GM12878 (cell line): ENCODE results near the gene OSCP1. TPM values are rescaled to one million over a fixed set of nuclear protein-coding genes. Genes with fewer than 3 reads are reported as not detected.

ENCODE experiments used
- ATAC-seq: fragments of 200-7000 bp; cut with Tn5 transposase; 3 replicates; pipeline ENCODE4 v1.9.1; 2020; ENCODE audit warnings: mild to moderate bottlenecking, moderate library complexity
- BruUV-seq: library from RNA; stranded (reverse); fragments of 400-500 nt; replicated peaks from 2 replicates; lab custom pipeline; 2021; lab: Mats Ljungman, UMichigan
- CTCF ChIA-PET: fragments of 300-600 bp; sonication (Branson Sonifier 250); formaldehyde crosslinking; extraction: SDS; loops from one replicate; lab custom pipeline; 2021; ENCODE audit warnings: inconsistent platforms; lab: Yijun Ruan, JAX
- POLR2A ChIA-PET: fragments of 350-600 bp; formaldehyde crosslinking; extraction: SDS; loops from one replicate; lab custom pipeline; 2021; ENCODE audit warnings: inconsistent platforms; lab: Charles Lee
- RAD21 ChIA-PET: fragments of 300-600 bp; sonication (Branson Sonifier 250); formaldehyde crosslinking; loops from one replicate; lab custom pipeline; 2023; ENCODE audit warnings: antibody characterized with exemption; ENCODE audit not compliant: unreplicated experiment; lab: Charles Lee
- SMC1A ChIA-PET: fragments of 300-600 bp; sonication (Branson Sonifier 250); formaldehyde crosslinking; loops from one replicate; lab custom pipeline; 2023; ENCODE audit not compliant: unreplicated experiment, uncharacterized antibody; lab: Charles Lee
- DNase-seq: peaks from one replicate; pipeline ENCODE4 v3.0.0-alpha.2; 2011; ENCODE audit warnings: low read depth, low spot score
- FAIRE-seq: peaks from 3 replicates; lab custom pipeline; 2011; peaks lifted over from hg19 to GRCh38; lab: Jason Lieb, UNC
- H2AFZ ChIP-seq: 2 replicates; pipeline ENCODE4 v1.6.0; 2011; ENCODE audit warnings: low read depth, low read length, control low read depth; ENCODE audit not compliant: control insufficient read depth
- H3K27ac ChIP-seq: 2 replicates; pipeline ENCODE4 v1.5.1; 2011; ENCODE audit warnings: control low read depth; ENCODE audit not compliant: control insufficient read depth, insufficient read depth
- H3K27me3 ChIP-seq, 2 experiments: replicated peaks in 1 of 2; 2 replicates each; pipeline versions ENCODE4 v1.6.0 to v1.6.1; 2011; ENCODE audit warnings: low read length in 1 of 2; ENCODE audit not compliant: control insufficient read depth in 2 of 2, insufficient read depth in 2 of 2
- H3K36me3 ChIP-seq, 2 experiments: 2 replicates each; pipeline ENCODE4 v1.5.1; 2011; ENCODE audit warnings: low read length in 1 of 2; ENCODE audit not compliant: control insufficient read depth in 2 of 2, insufficient read depth in 2 of 2
- H3K4me1 ChIP-seq: 2 replicates; pipeline ENCODE4 v1.6.1; 2011; ENCODE audit warnings: mild to moderate bottlenecking, low read length, moderate library complexity, mixed read lengths; ENCODE audit not compliant: control insufficient read depth, insufficient read depth
- H3K4me2 ChIP-seq: 2 replicates; pipeline ENCODE4 v1.6.0; 2011; ENCODE audit warnings: control low read depth; ENCODE audit not compliant: control insufficient read depth, insufficient read depth
- H3K4me3 ChIP-seq: fragments of 200-600 bp; sonication (generic); 2 replicates; pipeline ENCODE4 v1.5.1; 2016
- H3K79me2 ChIP-seq: 2 replicates; pipeline ENCODE4 v1.6.0; 2011; ENCODE audit warnings: low read length; ENCODE audit not compliant: control insufficient read depth, insufficient read depth
- H3K9ac ChIP-seq: 2 replicates; pipeline ENCODE4 v1.8.0; 2011; ENCODE audit warnings: low read length, control low read depth, mixed read lengths; ENCODE audit not compliant: control insufficient read depth, insufficient read depth
- H3K9me3 ChIP-seq: replicated peaks from 3 replicates; pipeline ENCODE4 v1.5.1; 2011; ENCODE audit warnings: mild to moderate bottlenecking, low read length; ENCODE audit not compliant: control insufficient read depth, insufficient read depth
- H4K20me1 ChIP-seq: 2 replicates; pipeline ENCODE4 v1.6.0; 2011; ENCODE audit not compliant: control insufficient read depth, insufficient read depth
- BRCA1 ChIP-seq: IDR thresholded peaks from 2 replicates; pipeline ENCODE4 v1.6.1; 2011; ENCODE audit warnings: low read depth, low read length, improper control_type of control experiment
- CREB1 ChIP-seq: IDR thresholded peaks from 2 replicates; pipeline ENCODE4 v1.6.1; 2012; ENCODE audit warnings: low read depth, mild to moderate bottlenecking, inconsistent platforms
- EZH2 ChIP-seq: IDR thresholded peaks from 2 replicates; pipeline ENCODE4 v1.6.1; 2012; ENCODE audit warnings: low read depth, mild to moderate bottlenecking, control low read depth, inconsistent platforms, low read length, borderline replicate concordance; ENCODE audit not compliant: control insufficient read depth
- KLF5 ChIP-seq: fragments of 450-650 bp; IDR thresholded peaks from 2 replicates; pipeline ENCODE4 v1.6.1; 2014; ENCODE audit warnings: mild to moderate bottlenecking; ENCODE audit not compliant: partially characterized antibody
- MEF2B ChIP-seq: fragments of 450-650 bp; IDR thresholded peaks from 2 replicates; pipeline ENCODE4 v1.6.1; 2018; ENCODE audit warnings: mild to moderate bottlenecking, moderate library complexity; ENCODE audit not compliant: partially characterized antibody, poor library complexity, severe bottlenecking
- MYC ChIP-seq: IDR thresholded peaks from 2 replicates; pipeline ENCODE4 v1.6.1; 2011; ENCODE audit warnings: mild to moderate bottlenecking, low read length, moderate library complexity, inconsistent platforms; ENCODE audit not compliant: insufficient read depth, insufficient replicate concordance, insufficient read length, severe bottlenecking
- NFYA ChIP-seq: IDR thresholded peaks from 2 replicates; pipeline ENCODE4 v1.6.1; 2011; ENCODE audit warnings: low read depth, mild to moderate bottlenecking, low read length, improper control_type of control experiment, borderline replicate concordance
- NFYB ChIP-seq: IDR thresholded peaks from 2 replicates; pipeline ENCODE4 v1.6.1; 2011; ENCODE audit warnings: low read depth, mild to moderate bottlenecking, low read length, improper control_type of control experiment, moderate library complexity; ENCODE audit not compliant: insufficient read depth
- NR2C1 ChIP-seq: fragments of 450-650 bp; IDR thresholded peaks from 2 replicates; pipeline ENCODE4 v1.6.1; 2017; ENCODE audit warnings: antibody characterized with exemption, mild to moderate bottlenecking, moderate library complexity
- PBX3 ChIP-seq: IDR thresholded peaks from 2 replicates; pipeline ENCODE4 v1.6.1; 2011; ENCODE audit warnings: mild to moderate bottlenecking, low read depth, low read length, moderate library complexity; ENCODE audit not compliant: insufficient replicate concordance
- POLR2AphosphoS2 ChIP-seq: IDR thresholded peaks from 2 replicates; pipeline ENCODE4 v1.6.1; 2011; ENCODE audit warnings: low read depth, mild to moderate bottlenecking, low read length, improper control_type of control experiment, moderate library complexity
- RAD51 ChIP-seq: fragments of 450-650 bp; IDR thresholded peaks from 2 replicates; pipeline ENCODE4 v1.6.1; 2016; ENCODE audit warnings: moderate library complexity, mild to moderate bottlenecking, inconsistent platforms
- ZBED1 ChIP-seq: IDR thresholded peaks from 2 replicates; pipeline ENCODE4 v1.6.1; 2016; ENCODE audit warnings: borderline replicate concordance
- ZNF24 ChIP-seq: fragments of 450-650 bp; IDR thresholded peaks from 2 replicates; pipeline ENCODE4 v1.6.1; 2017; ENCODE audit warnings: antibody characterized with exemption, mild to moderate bottlenecking
- ZNF687 ChIP-seq: fragments of 450-650 bp; IDR thresholded peaks from 2 replicates; pipeline ENCODE4 v1.6.1; 2017; ENCODE audit warnings: mild to moderate bottlenecking, moderate library complexity
- in situ Hi-C: fragments of 300-500 bp; cut with MboI; formaldehyde crosslinking; loops from 9 replicates; pipeline ENCODE4 v1.14.3; 2018; ENCODE audit warnings: mixed read lengths
- intact Hi-C: fragments of 100-400 bp; cut with micrococcal nuclease; formaldehyde crosslinking; loops from one replicate; pipeline ENCODE4 v1.14.2; 2022; ENCODE audit not compliant: unreplicated experiment
- polyA plus RNA-seq, 11 experiments: library from polyadenylated mRNA; depleted of rRNA in 4 of 11; unstranded in 6 of 11; stranded (reverse) in 5 of 11; fragments of >200 nt; fragmentation: Nextera tagmentation in 4 of 11; fragmentation: Illumina TruSeq in 1 of 11; extraction: Ambion mirVana in 4 of 11; extraction: Trizol in 1 of 11; gene quantifications; 1 replicate in 1 of 11; 2 replicates in 10 of 11; pipeline versions ENCODE4 v1.2.1 to v1.2.3, GENCODE V29; 2011 to 2016; ENCODE audit warnings: inconsistent platforms in 2 of 11, missing spikeins in 2 of 11, low read depth in 1 of 11
- total RNA-seq, 4 experiments: library from RNA; depleted of rRNA in 3 of 4; stranded (reverse); fragments of >200 nt in 3 of 4; fragmentation: Illumina TruSeq in 1 of 4; extraction: Trizol in 1 of 4; gene quantifications; 2 replicates each; pipeline versions ENCODE4 v1.2.1 to v1.2.3, GENCODE V29; 2013 to 2021

The OSCP1 gene
- total and polyA plus RNA-seq, 10 of the 15 experiments (the other 5 are each of a cell fraction or from before 2014, with no cell fraction given): 1.8 to 5.9 (median 3.0) TPM

DNA sequence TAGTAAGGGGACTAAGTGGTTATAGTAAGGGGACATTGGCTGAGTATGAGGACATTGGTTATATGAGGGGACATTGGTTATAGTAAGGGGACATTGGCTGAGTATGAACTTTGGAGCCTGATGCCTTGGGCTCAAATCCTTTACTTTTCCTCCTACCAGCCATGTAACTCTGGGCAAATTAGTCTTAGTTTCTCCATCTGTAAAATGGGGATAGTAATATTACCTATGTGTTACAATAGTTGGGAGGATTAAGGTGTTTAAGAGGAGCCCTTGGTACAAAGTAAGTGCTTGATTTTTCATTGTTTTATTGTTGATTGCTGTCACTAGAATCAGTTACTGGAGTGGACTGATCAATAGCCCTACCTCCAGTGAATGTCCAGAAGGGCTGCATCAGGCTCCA, 2.8 kb downstream of the OSCP1 start:
- intact Hi-C loops: no loop called here

More for the DNA sequence above, 2.8 kb downstream of the OSCP1 start:
- in situ Hi-C loops: no loop called here
- no peaks in the 10 kb centered on the region for H3K9me3 ChIP-seq
- no peaks in the 10 kb centered on the region; the same call in 1 of the 2 replicates for H3K79me2 ChIP-seq
- ChIA-PET SMC1A (interaction anchor here (1.0 kb wide), 1 partner anchor 12 kb away, joined by 3 read pairs; no protein-coding TSS in a partner anchor), RAD21 (no interaction called here), CTCF (no interaction called here), POLR2A (no interaction called here)
- ATAC-seq (no peak), DNase-seq (no peak), FAIRE-seq (no peak)
- H3K27ac ChIP-seq: no peak overlapping the region
- H3K4me2 ChIP-seq: no peak overlapping the region
- no peak overlapping the region for H3K9ac ChIP-seq
- H3K4me3 ChIP-seq: no peak overlapping the region
- H2AFZ ChIP-seq: no peak overlapping the region
- no peaks in the 10 kb centered on the region for H4K20me1 ChIP-seq
- BruUV-seq: no TSS peak
- H3K27me3 ChIP-seq: no peaks in the 10 kb centered on the region
- no peaks in the 10 kb centered on the region for H3K36me3 ChIP-seq
- H3K4me1 ChIP-seq: no peaks in the 10 kb centered on the region
- TF ChIP-seq KLF5 (no peak), NFYB (no peak), ZBED1 (no peak), ZNF24 (no peak), NFYA (no peak), EZH2 (no peak), RAD51 (no peak), NR2C1 (no peak), ZNF687 (no peak), PBX3 (no peak), POLR2AphosphoS2 (no peak), MEF2B (no peak), MYC (no peak), BRCA1 (no peak), CREB1 (no peak)
